AG04449 (cell line): ENCODE measurements around the gene TRMU.

ENCODE experiments used
- CTCF ChIA-PET: fragments of 350-600 bp; formaldehyde crosslinking; extraction: SDS; loops from one replicate; lab custom pipeline; 2021; ENCODE audit warnings: antibody characterized with exemption; lab: Yijun Ruan, JAX
- POLR2A ChIA-PET: fragments of 400-600, 350-600 bp; formaldehyde crosslinking; extraction: SDS; loops from one replicate; lab custom pipeline; 2020; ENCODE audit warnings: antibody characterized with exemption, inconsistent platforms; lab: Yijun Ruan, JAX
- DNase-seq: peaks from one replicate; pipeline ENCODE4 v3.0.0-alpha.2; 2010; ENCODE audit warnings: low read depth, low spot score
- H3K4me3 ChIP-seq: 2 replicates; pipeline ENCODE4 v1.5.1; 2011; ENCODE audit warnings: low read depth, mild to moderate bottlenecking, control low read depth, low read length
- TF ChIP-seq, protein P1 (sequence below): IDR thresholded peaks from one replicate; pipeline ENCODE4 v1.5.1; 2011; ENCODE audit warnings: mild to moderate bottlenecking, moderate library complexity, low read length, control low read depth, inconsistent platforms; ENCODE audit not compliant: insufficient read depth; ENCODE audit errors: missing control alignments

The TRMU gene

DNA sequence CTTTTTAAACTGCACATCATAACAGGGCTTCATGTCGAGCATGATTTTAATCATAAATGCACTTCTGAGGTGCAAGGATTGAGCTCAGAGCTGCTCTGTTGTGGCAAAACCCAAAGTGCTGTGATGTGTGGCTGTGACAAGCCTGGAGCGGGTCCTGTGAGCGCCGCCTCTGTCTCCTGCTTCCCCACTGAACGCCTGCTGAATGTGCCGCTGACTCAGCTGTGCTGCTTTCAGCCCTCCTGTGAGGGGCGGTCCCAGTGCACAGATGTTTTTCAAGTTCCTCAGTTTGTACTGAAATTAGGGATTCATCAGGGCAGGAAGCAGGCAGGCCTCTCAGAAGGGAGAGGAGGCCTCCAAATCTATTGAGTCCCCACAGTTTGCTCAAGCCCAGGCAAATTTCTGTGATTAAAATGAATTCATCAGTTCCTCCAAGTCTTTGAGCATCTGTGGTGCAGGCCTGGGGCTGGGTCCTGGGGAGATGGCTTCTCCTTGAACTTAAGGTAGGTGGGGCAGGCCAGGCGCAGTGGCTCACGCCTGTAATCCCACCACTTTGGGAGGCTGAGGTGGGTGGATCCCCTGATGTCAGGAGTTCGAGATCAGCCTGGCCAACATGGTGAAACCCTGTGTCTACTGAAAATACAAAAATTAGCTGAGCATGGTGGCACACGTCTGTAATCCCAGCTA is 41.8 kb upstream of the TRMU start:
- H3K4me3 ChIP-seq, result no peak overlapping the region
- CTCF ChIA-PET, result interaction anchor here (0.6 to 1.3 kb wide), 2 partner anchors 12 to 37 kb away, joined by 3 read pairs; no protein-coding TSS in a partner anchor
- POLR2A ChIA-PET, result interaction anchor here (0.7 kb wide), 1 partner anchor 298 kb away, joined by 3 read pairs; no protein-coding TSS in a partner anchor
- DNase-seq, result peak; percentile 21
- TF ChIP-seq, protein P1, sequence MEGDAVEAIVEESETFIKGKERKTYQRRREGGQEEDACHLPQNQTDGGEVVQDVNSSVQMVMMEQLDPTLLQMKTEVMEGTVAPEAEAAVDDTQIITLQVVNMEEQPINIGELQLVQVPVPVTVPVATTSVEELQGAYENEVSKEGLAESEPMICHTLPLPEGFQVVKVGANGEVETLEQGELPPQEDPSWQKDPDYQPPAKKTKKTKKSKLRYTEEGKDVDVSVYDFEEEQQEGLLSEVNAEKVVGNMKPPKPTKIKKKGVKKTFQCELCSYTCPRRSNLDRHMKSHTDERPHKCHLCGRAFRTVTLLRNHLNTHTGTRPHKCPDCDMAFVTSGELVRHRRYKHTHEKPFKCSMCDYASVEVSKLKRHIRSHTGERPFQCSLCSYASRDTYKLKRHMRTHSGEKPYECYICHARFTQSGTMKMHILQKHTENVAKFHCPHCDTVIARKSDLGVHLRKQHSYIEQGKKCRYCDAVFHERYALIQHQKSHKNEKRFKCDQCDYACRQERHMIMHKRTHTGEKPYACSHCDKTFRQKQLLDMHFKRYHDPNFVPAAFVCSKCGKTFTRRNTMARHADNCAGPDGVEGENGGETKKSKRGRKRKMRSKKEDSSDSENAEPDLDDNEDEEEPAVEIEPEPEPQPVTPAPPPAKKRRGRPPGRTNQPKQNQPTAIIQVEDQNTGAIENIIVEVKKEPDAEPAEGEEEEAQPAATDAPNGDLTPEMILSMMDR, result no peak

DNA sequence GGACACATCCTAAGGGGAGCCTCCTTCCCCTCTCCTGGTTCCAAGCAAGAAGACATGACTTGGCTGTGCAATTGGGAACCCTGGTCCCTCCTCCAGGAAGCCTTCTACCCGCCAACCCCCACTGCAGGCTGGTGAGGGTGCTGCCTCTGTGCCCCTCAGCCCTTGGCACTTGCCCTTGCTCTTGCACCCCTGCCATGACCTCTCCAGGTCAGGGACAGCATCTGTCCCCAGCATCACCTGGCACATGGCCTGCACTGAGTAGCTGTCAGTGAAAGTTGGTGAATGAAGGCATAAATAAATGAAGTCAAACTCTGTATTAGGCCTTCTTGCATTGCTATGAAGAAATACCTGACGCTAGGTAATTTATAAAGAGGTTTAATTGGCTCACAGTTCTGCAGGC is 40.7 kb upstream of the TRMU start:
- no peak overlapping the region for H3K4me3 ChIP-seq
- DNase-seq, result no peak
- ChIA-PET POLR2A (no interaction called here), CTCF (interaction anchor here (0.8 to 3.2 kb wide), 4 partner anchors 170 to 299 kb away, joined by 3 to 17 read pairs (median 3); no protein-coding TSS in a partner anchor)
- TF ChIP-seq, protein P1, result no peak

GRCh38 chr22:46295277-46295971 is 40.1 kb upstream of the TRMU start:
- no peak for DNase-seq
- CTCF ChIA-PET, result interaction anchor here (0.8 to 3.2 kb wide), 5 partner anchors 171 to 299 kb away, joined by 3 to 17 read pairs (median 3); no protein-coding TSS in a partner anchor
- TF ChIP-seq, protein P1, result no peak
- peak overlapping the region; percentile 71; the same call in 1 of the 2 replicates for H3K4me3 ChIP-seq
- POLR2A ChIA-PET, result interaction anchor here (1.3 kb wide), 1 partner anchor 28 kb away, joined by 6 read pairs; the partner anchor contains the start of gene TTC38

- TF ChIP-seq, protein P1, result peak; percentile 25
- CTCF ChIA-PET, result interaction anchor here (1.0 to 3.2 kb wide), 3 partner anchors 175 to 302 kb away, joined by 3 to 17 read pairs (median 13); no protein-coding TSS in a partner anchor
- POLR2A ChIA-PET, result interaction anchor here (0.7 to 1.3 kb wide), 2 partner anchors 10 to 29 kb away, joined by 3 to 6 read pairs; partner anchors contain the start of gene TTC38
- peak within 1 kb of the TSS; percentile 71 for H3K4me3 ChIP-seq
- peak; percentile 76 for DNase-seq
Observed at GRCh38 chr22:46296257-46297150, 39.0 kb upstream of the TRMU start, which contains the start of gene GTSE1. Gene GTSE1 (plus strand): TSS chr22:46296870. CDS start chr22:46297401, 531 bp downstream.

DNA sequence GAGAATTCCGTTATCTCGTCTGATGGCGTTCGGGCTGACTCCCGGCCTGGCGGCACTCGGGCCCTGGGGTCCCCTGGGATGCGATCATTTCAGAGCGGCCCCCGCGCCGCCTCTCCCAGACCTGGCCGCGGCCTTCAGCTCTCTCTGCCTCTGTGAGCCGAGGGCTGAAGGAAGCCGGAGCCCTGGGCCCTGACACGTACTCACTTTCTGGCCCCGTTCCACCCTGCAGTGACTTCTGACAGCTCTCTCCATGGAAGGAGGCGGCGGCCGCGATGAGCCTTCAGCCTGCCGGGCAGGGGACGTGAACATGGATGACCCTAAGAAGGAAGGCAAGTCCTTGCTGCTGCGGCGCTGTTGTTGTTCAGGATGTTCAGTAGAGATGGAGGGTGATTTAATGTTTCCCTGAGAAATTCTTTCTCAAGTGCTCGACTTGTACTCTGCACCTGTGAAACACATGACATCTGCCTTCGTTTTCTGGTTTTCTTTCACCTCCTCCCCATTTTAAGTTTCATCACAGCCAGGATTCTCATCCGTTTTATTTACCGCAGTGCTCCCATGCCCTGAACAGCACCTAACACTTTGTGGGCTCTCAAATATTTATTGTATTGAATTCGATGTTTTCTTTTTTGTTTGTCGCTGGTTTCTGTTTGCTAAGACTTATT is 38.2 kb upstream of the TRMU start:
- ChIA-PET CTCF (interaction anchor here (1.0 to 3.2 kb wide), 2 partner anchors 291 to 303 kb away, joined by 3 to 17 read pairs; no protein-coding TSS in a partner anchor), POLR2A (no interaction called here)
- DNase-seq, result no peak
- TF ChIP-seq, protein P1, result no peak
- peak overlapping the region; percentile 71 for H3K4me3 ChIP-seq
